ENCODE results near the gene TMEM42.
"Not testable (repeated sequence)": the region's sequence is repeated elsewhere in the genome, so short reads cannot be mapped to it uniquely, and the experiment has no call there.

Gene TMEM42

DNA sequence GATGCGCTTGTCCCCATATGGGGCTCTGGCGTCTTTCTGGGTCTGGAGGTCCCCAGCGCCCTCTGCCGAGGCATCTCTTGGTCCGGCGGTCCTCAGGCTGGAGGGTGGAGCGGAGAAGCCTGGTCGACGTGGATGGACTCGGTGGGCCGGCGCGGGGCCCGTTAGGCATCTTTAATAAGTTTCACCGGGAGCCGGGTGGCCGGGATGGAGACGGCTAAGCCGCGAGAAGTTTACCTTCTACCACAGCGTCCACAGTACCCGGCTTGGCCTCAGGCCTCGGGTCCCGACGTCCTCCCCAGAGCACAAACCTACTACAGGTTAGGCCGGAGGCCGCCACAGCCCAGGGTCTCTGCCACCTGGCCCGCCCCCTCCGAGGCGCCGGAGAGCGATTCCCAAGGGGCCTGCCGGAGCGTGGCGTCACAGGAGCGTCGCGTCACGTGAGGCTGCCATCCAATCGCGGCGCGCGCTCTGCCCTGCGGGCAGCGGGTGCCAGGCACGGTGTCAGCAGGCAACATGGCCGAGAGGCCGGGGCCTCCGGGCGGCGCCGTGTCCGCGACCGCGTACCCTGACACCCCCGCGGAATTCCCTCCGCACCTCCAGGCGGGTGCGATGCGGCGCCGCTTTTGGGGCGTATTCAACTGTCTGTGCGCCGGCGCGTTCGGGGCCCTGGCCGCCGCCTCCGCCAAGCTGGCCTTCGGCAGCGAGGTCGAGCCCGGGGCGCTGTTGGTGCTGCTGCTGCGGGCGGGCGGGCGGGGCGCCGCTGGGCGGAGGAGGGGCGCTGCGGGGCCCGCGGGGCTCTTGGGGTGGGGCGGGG, at the start of gene TMEM42:
TMEM42 (plus strand) TSS at position 501 of the 814 bp plus-strand sequence; CDS start at position 514, 13 bp downstream.
- H3K4me3 ChIP-seq (ENCODE audit: low read length): peak within 1 kb of the TSS; percentile 77
- H3K27me3 ChIP-seq (ENCODE audit: control insufficient read depth, low read length): no peaks in the 10 kb centered on the region
- H4K20me1 ChIP-seq (ENCODE audit: control insufficient read depth, insufficient read depth, low read depth, low read length): no peaks in the 10 kb centered on the region
- TF ChIP-seq EZH2phosphoT487 (IDR thresholded peaks at IDR 0.05; ENCODE audit: borderline replicate concordance, low read length) (no peak), CTCF (IDR thresholded peaks at IDR 0.05; ENCODE audit: low read depth, low read length, poor library complexity, severe bottlenecking) (no peak)
- H3K36me3 ChIP-seq (ENCODE audit: control insufficient read depth, low read length): peaks cover 13% of the 10 kb centered on the region; the same call in 1 of the 2 replicates
- peaks cover 9% of the 10 kb centered on the region for H3K79me2 ChIP-seq (ENCODE audit: control insufficient read depth, low read length)
- H3F3A ChIP-seq (ENCODE audit: control insufficient read depth, insufficient read depth): 0 out of 2 replicates have a peak, but pooled peaks cover 3% of the 10 kb centered on the region
- peak within 1 kb of the TSS; percentile 86 for H3K4me2 ChIP-seq (ENCODE audit: low read length)
- no peaks in the 10 kb centered on the region for H3K9me3 ChIP-seq (ENCODE audit: control insufficient read depth, insufficient read depth, low read length)
- H3K9me2 ChIP-seq (replicated peaks; ENCODE audit: control insufficient read depth, low read length): no peaks in the 10 kb centered on the region
- H3K4me1 ChIP-seq (ENCODE audit: control insufficient read depth, low read length): peaks cover 12% of the 10 kb centered on the region
- no peak within 1 kb of the TSS for H3K27ac ChIP-seq (ENCODE audit: low read depth, low read length)

DNA sequence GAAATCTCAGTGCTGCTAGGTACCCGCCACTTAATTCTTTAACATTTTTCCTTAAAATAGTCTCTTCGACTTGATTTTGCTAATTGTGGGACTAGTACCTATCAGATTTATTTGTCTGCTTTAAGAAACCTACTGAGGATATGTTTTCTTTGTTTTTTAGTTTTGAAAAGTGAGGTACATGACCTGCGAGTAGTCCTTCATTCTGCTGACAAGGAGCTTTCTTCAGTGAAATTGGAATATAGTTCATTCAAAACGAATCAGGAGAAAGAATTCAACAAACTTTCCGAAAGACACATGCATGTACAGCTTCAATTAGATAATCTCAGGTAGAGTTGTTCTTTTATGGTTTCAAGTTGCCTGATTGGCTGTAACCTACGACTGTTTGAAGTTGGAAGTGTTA, 47.0 kb upstream of the TMEM42 start:
- H3K36me3 ChIP-seq (ENCODE audit: control insufficient read depth, low read length): peaks cover 58% of the 10 kb centered on the region
- no peak overlapping the region for H3K27ac ChIP-seq (ENCODE audit: low read depth, low read length)

GRCh38 chr3:44816334-44816733, 45.4 kb upstream of the TMEM42 start:
- H3K4me3 ChIP-seq (ENCODE audit: low read length); H3K4me1 ChIP-seq (ENCODE audit: control insufficient read depth, low read length); H3K27ac ChIP-seq (ENCODE audit: low read depth, low read length); H3K9me3 ChIP-seq (ENCODE audit: control insufficient read depth, insufficient read depth, low read length); H3F3A ChIP-seq (ENCODE audit: control insufficient read depth, insufficient read depth); H3K79me2 ChIP-seq (ENCODE audit: control insufficient read depth, low read length); H3K4me2 ChIP-seq (ENCODE audit: low read length); H3K27me3 ChIP-seq (ENCODE audit: control insufficient read depth, low read length); H3K9me2 ChIP-seq (replicated peaks; ENCODE audit: control insufficient read depth, low read length); H4K20me1 ChIP-seq (ENCODE audit: control insufficient read depth, insufficient read depth, low read depth, low read length): not testable (repeated sequence)
- H3K36me3 ChIP-seq (ENCODE audit: control insufficient read depth, low read length): peaks cover 47% of the 10 kb centered on the region

More for the DNA sequence above, 47.0 kb upstream of the TMEM42 start:
- H3K9me3 ChIP-seq (ENCODE audit: control insufficient read depth, insufficient read depth, low read length): no peaks in the 10 kb centered on the region
- H3K4me1 ChIP-seq (ENCODE audit: control insufficient read depth, low read length): no peaks in the 10 kb centered on the region
- H3F3A ChIP-seq (ENCODE audit: control insufficient read depth, insufficient read depth): no peaks in the 10 kb centered on the region
- H3K9me2 ChIP-seq (replicated peaks; ENCODE audit: control insufficient read depth, low read length): no peaks in the 10 kb centered on the region
- no peak overlapping the region for H3K4me2 ChIP-seq (ENCODE audit: low read length)
- no peaks in the 10 kb centered on the region for H4K20me1 ChIP-seq (ENCODE audit: control insufficient read depth, insufficient read depth, low read depth, low read length)
- no peaks in the 10 kb centered on the region for H3K79me2 ChIP-seq (ENCODE audit: control insufficient read depth, low read length)
- no peak overlapping the region for H3K4me3 ChIP-seq (ENCODE audit: low read length)
- no peaks in the 10 kb centered on the region for H3K27me3 ChIP-seq (ENCODE audit: control insufficient read depth, low read length)
- TF ChIP-seq CTCF (IDR thresholded peaks at IDR 0.05; ENCODE audit: low read depth, low read length, poor library complexity, severe bottlenecking) (no peak), EZH2phosphoT487 (IDR thresholded peaks at IDR 0.05; ENCODE audit: borderline replicate concordance, low read length) (no peak)

- not testable (repeated sequence) for H4K20me1 ChIP-seq (ENCODE audit: control insufficient read depth, insufficient read depth, low read depth, low read length); H3K9me2 ChIP-seq (replicated peaks; ENCODE audit: control insufficient read depth, low read length); H3F3A ChIP-seq (ENCODE audit: control insufficient read depth, insufficient read depth); H3K27me3 ChIP-seq (ENCODE audit: control insufficient read depth, low read length); H3K4me2 ChIP-seq (ENCODE audit: low read length); H3K79me2 ChIP-seq (ENCODE audit: control insufficient read depth, low read length); H3K4me3 ChIP-seq (ENCODE audit: low read length); H3K27ac ChIP-seq (ENCODE audit: low read depth, low read length); H3K9me3 ChIP-seq (ENCODE audit: control insufficient read depth, insufficient read depth, low read length); H3K4me1 ChIP-seq (ENCODE audit: control insufficient read depth, low read length)
- peaks cover 33% of the 10 kb centered on the region for H3K36me3 ChIP-seq (ENCODE audit: control insufficient read depth, low read length)
Measured at GRCh38 chr3:44821206-44821605, 40.5 kb upstream of the TMEM42 start.

All from DOHH2 (cell line).